Gastroesophageal sphincter (tissue), 3 donors: Measurements from ENCODE around the gene SMC6.

Experiments used
- CTCF ChIP-seq, 4 experiments: fragments of 200-600 bp in 2 of 4; fragments of 450-650 bp in 2 of 4; sonication (generic) in 1 of 4; IDR thresholded peaks; one replicate each; pipeline ENCODE4 v1.5.1; 2017 to 2019; ENCODE audit warnings: antibody characterized with exemption in 4 of 4, mild to moderate bottlenecking in 2 of 4, moderate library complexity in 2 of 4
- EP300 ChIP-seq: sonication (generic); formaldehyde crosslinking; IDR thresholded peaks from one replicate; pipeline ENCODE4 v1.6.1; 2017; ENCODE audit warnings: antibody characterized with exemption, mild to moderate bottlenecking
- POLR2A ChIP-seq, 2 donors: fragments of 450-650 bp; IDR thresholded peaks; one replicate each; pipeline ENCODE4 v1.6.1; 2017; ENCODE audit warnings: antibody characterized with exemption in 2 of 2, mild to moderate bottlenecking in 2 of 2, moderate library complexity in 1 of 2
- POLR2AphosphoS5 ChIP-seq: sonication (generic); formaldehyde crosslinking; IDR thresholded peaks from one replicate; pipeline ENCODE4 v1.6.1; 2017; ENCODE audit warnings: antibody characterized with exemption

- TF ChIP-seq CTCF (IDR thresholded peaks at IDR 0.05) (no peak), POLR2AphosphoS5 (no peak), POLR2A (IDR thresholded peaks at IDR 0.05) (no peak), EP300 (no peak)
These were observed 18.3 kb upstream of the SMC6 start for GRCh38 chr2:17771956-17772355.
